ENCODE results near the gene SLC52A3. TPM values are rescaled to one million over a fixed set of nuclear protein-coding genes. Genes with fewer than 3 reads are reported as not detected.

SLC52A3 gene
- total and polyA plus RNA-seq, 9 of the 15 experiments (the other 6 are each of a cell fraction or from before 2014, with no cell fraction given): 0.06 to 0.60 (median 0.11) TPM

DNA sequence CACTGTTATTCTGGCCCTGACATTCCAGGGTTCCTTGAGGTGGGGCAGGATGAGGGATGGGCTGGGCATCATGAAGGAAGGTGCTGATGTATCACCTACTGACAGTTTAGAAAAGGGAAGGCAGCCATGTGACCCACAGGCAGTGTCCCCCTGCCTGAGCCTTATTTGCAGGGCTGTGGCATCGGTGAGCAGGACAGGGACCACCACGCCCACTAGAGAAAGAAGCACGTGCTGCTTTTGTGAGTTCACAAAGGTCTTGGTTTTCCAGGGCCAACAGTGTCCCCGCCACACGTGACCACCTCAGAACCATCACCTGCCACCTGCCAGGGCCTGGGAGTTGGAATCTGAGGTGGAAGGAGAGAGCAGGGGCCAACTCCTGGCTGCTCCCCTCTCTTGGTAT lies 49.2 kb downstream of the SLC52A3 start:
- H3K36me3 ChIP-seq (ENCODE audit: control insufficient read depth, insufficient read depth, low read length): no peaks in the 10 kb centered on the region
- in situ Hi-C loops (cut with MboI): no loop called here

DNA sequence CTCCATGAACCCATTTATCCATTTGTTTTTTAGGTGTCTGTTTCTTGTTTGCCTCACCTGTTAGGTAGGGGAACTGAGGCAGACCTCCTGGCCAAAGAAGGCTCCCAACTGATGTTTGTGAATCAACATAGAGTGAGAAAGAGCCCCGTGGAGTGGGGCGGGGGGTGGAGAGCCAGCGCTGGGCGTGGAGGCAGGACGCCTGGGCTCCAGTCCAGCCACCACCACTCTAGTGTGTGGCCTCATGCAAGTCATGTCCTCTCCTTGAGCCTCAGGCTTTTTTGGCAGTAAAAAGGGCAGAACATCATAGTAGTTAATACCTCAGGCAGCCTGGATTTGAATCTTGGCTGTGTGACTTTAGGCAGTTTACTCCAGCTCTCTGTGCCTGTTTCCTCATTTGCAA lies 50.5 kb downstream of the SLC52A3 start:
- FAIRE-seq (no peak), ATAC-seq (no peak), DNase-seq (ENCODE audit: extremely low read depth in 1 of 4, low spot score in 3 of 4) (no peak)
- H3K27ac ChIP-seq (ENCODE audit: extremely low read depth, low read depth, low read length): no peak overlapping the region
- H3K4me2 ChIP-seq (ENCODE audit: insufficient read depth, low read length): no peak overlapping the region
- ChIA-PET CTCF (ENCODE audit: low intra/inter-chr PET ratio) (no interaction called here), POLR2A (no interaction called here)
- no peak overlapping the region for H3K4me3 ChIP-seq
- no peaks in the 10 kb centered on the region for H4K20me1 ChIP-seq (replicated peaks; ENCODE audit: control insufficient read depth, insufficient read depth, low read length)
- no peak for TF ChIP-seq YY1 (IDR thresholded peaks at IDR 0.05; ENCODE audit: borderline replicate concordance in 1 of 3, control insufficient read depth in 1 of 3, extremely low read depth in 1 of 3, insufficient read depth in 3 of 3, insufficient read length in 1 of 3, insufficient replicate concordance in 2 of 3, low read depth in 1 of 3, low read length in 2 of 3)
- TF ChIP-seq ZNF124 (CRISPR knock-in tag; IDR thresholded peaks at IDR 0.05): no peak
- TF ChIP-seq ZFP36 (IDR thresholded peaks at IDR 0.05; ENCODE audit: low read depth, low read length, partially characterized antibody): peak; percentile 46
- no peaks in the 10 kb centered on the region; a peak in 1 of 5 replicates for H3K4me1 ChIP-seq (replicated peaks in 1 of 2; ENCODE audit: control insufficient read depth in 2 of 2, insufficient read depth in 2 of 2, low read length in 2 of 2)
- in situ Hi-C loops (cut with MboI): no loop called here
- H3K9me3 ChIP-seq (replicated peaks; ENCODE audit: control insufficient read depth, insufficient read depth, low read depth, low read length): peaks cover 1% of the 10 kb centered on the region; the same call in 1 of the 2 replicates
- no peaks in the 10 kb centered on the region for H3K79me2 ChIP-seq (ENCODE audit: control insufficient read depth, insufficient read depth, low read length)
- intact Hi-C loops (cut with micrococcal nuclease): no loop called here
- H3K27me3 ChIP-seq (ENCODE audit: control insufficient read depth in 2 of 2, insufficient read depth in 2 of 2, low read length in 2 of 2): no peaks in the 10 kb centered on the region
- H3K9me1 ChIP-seq (ENCODE audit: control insufficient read depth, insufficient read depth, low read length): no peaks in the 10 kb centered on the region
- 4% methylated on average over 4 of the region's 5 CpGs for WGBS (ENCODE audit: insufficient coverage, low coverage, missing lambda C conversion rate)
- no peak overlapping the region for H3K9ac ChIP-seq (ENCODE audit: insufficient read depth in 1 of 2, low read depth in 2 of 2, low read length in 2 of 2)
- no peak overlapping the region for H2AFZ ChIP-seq (ENCODE audit: low read depth, low read length)
- BruUV-seq (replicated peaks): no TSS peak
- no peaks in the 10 kb centered on the region for H3K36me3 ChIP-seq (ENCODE audit: control insufficient read depth, insufficient read depth, low read length)

More for the DNA sequence above, 49.2 kb downstream of the SLC52A3 start:
- H2AFZ ChIP-seq (ENCODE audit: low read depth, low read length): no peak overlapping the region
- FAIRE-seq: no peak
- no peaks in the 10 kb centered on the region for H3K9me3 ChIP-seq (replicated peaks; ENCODE audit: control insufficient read depth, insufficient read depth, low read depth, low read length)
- DNase-seq (ENCODE audit: extremely low read depth in 1 of 4, low spot score in 3 of 4): no peak
- intact Hi-C loops (cut with micrococcal nuclease): no loop called here
- POLR2A ChIA-PET: no interaction called here
- ATAC-seq: no peak
- CTCF ChIA-PET (ENCODE audit: low intra/inter-chr PET ratio): no interaction called here
- H3K9me1 ChIP-seq (ENCODE audit: control insufficient read depth, insufficient read depth, low read length): no peaks in the 10 kb centered on the region
- no peak overlapping the region for H3K4me3 ChIP-seq
- H3K79me2 ChIP-seq (ENCODE audit: control insufficient read depth, insufficient read depth, low read length): no peaks in the 10 kb centered on the region
- 50% methylated on average over 4 of the region's 5 CpGs for WGBS (ENCODE audit: insufficient coverage, low coverage, missing lambda C conversion rate)
- no peaks in the 10 kb centered on the region for H4K20me1 ChIP-seq (replicated peaks; ENCODE audit: control insufficient read depth, insufficient read depth, low read length)
- no TSS peak for BruUV-seq (replicated peaks)
- peak overlapping the region in 1 of 2 experiments; percentile 35; a peak in 1 of 4 replicates for H3K9ac ChIP-seq (ENCODE audit: insufficient read depth in 1 of 2, low read depth in 2 of 2, low read length in 2 of 2)
- no peak overlapping the region for H3K4me2 ChIP-seq (ENCODE audit: insufficient read depth, low read length)
- TF ChIP-seq, protein P1, sequence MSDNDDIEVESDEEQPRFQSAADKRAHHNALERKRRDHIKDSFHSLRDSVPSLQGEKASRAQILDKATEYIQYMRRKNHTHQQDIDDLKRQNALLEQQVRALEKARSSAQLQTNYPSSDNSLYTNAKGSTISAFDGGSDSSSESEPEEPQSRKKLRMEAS (CRISPR knock-in tag; IDR thresholded peaks at IDR 0.05): peak; percentile 15; the same call in 1 of the 2 replicates
- no peak for TF ChIP-seq ZNF778 (CRISPR knock-in tag; IDR thresholded peaks at IDR 0.05)
- H3K27me3 ChIP-seq (ENCODE audit: control insufficient read depth in 2 of 2, insufficient read depth in 2 of 2, low read length in 2 of 2): no peaks in the 10 kb centered on the region
- peaks cover 0 to 5% of the 10 kb centered on the region in 2 experiments; a peak in 2 of 5 replicates for H3K4me1 ChIP-seq (replicated peaks in 1 of 2; ENCODE audit: control insufficient read depth in 2 of 2, insufficient read depth in 2 of 2, low read length in 2 of 2)
- no peak overlapping the region for H3K27ac ChIP-seq (ENCODE audit: extremely low read depth, low read depth, low read length)

Measured in K562 (cell line).